B cell (primary cell): ENCODE results near the gene SCN1A.

Source experiments
- EZH2 ChIP-seq: IDR thresholded peaks from 2 replicates; pipeline ENCODE4 v1.6.1; 2012; ENCODE audit warnings: borderline replicate concordance, low read depth, mild to moderate bottlenecking, moderate library complexity, low read length; ENCODE audit not compliant: insufficient read depth, poor library complexity, severe bottlenecking
- TF ChIP-seq, protein P1 (sequence below): fragments of 200-600 bp; IDR thresholded peaks from one replicate; pipeline ENCODE4 v1.8.0; 2022; ENCODE audit warnings: antibody characterized with exemption, mild to moderate bottlenecking

DNA sequence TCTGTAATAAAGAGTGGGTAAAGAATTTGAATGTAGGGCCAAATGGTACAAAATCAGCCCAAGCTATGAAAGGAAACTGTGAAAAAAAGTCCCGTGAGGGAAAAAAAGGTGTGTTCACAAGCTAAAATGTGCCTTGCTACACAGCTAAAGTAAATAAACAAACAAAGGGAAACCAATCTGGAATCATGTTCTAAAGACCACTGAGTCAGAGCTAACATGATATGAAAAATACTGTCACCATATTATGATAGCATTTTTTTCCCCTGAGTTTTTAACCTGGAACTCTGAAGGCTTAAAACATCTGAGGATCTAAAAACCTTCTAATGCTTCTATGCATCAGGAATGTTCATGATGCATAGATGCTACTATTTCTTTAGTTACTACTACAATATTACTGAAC, 58.8 kb downstream of the SCN1A start:
- TF ChIP-seq, protein P1, sequence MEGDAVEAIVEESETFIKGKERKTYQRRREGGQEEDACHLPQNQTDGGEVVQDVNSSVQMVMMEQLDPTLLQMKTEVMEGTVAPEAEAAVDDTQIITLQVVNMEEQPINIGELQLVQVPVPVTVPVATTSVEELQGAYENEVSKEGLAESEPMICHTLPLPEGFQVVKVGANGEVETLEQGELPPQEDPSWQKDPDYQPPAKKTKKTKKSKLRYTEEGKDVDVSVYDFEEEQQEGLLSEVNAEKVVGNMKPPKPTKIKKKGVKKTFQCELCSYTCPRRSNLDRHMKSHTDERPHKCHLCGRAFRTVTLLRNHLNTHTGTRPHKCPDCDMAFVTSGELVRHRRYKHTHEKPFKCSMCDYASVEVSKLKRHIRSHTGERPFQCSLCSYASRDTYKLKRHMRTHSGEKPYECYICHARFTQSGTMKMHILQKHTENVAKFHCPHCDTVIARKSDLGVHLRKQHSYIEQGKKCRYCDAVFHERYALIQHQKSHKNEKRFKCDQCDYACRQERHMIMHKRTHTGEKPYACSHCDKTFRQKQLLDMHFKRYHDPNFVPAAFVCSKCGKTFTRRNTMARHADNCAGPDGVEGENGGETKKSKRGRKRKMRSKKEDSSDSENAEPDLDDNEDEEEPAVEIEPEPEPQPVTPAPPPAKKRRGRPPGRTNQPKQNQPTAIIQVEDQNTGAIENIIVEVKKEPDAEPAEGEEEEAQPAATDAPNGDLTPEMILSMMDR: no peak
- no peak for TF ChIP-seq EZH2
